Liver (tissue), 3 donors: ENCODE data around the gene KIF21B.

Experiments used
- FOXA1 ChIP-seq: IDR thresholded peaks from 2 replicates; pipeline ENCODE4 v1.6.1; 2016; ENCODE audit warnings: antibody characterized with exemption
- GABPA ChIP-seq, 2 donors: IDR thresholded peaks in 1 of 2; conservative IDR thresholded peaks in 1 of 2; 2 replicates each; pipeline ENCODE4 v1.6.1; 2016; ENCODE audit warnings: antibody characterized with exemption in 2 of 2, mild to moderate bottlenecking in 1 of 2, moderate library complexity in 1 of 2
- HNF4A ChIP-seq, 2 donors: conservative IDR thresholded peaks; 2 replicates each; pipeline ENCODE4 v1.6.1; 2016; ENCODE audit warnings: antibody characterized with exemption in 2 of 2, mild to moderate bottlenecking in 2 of 2
- JUND ChIP-seq, 2 donors: IDR thresholded peaks; 2 replicates each; pipeline ENCODE4 v1.6.1; 2016; ENCODE audit warnings: antibody characterized with exemption in 2 of 2
- RAD21 ChIP-seq, 2 donors: IDR thresholded peaks; 2 replicates each; pipeline ENCODE4 v1.6.1; 2016; ENCODE audit warnings: antibody characterized with exemption in 2 of 2, mild to moderate bottlenecking in 2 of 2
- RXRA ChIP-seq, 2 donors: IDR thresholded peaks; 2 replicates each; pipeline ENCODE4 v1.6.1; 2017 to 2018; ENCODE audit warnings: antibody characterized with exemption in 2 of 2, mild to moderate bottlenecking in 1 of 2
- SP1 ChIP-seq: IDR thresholded peaks from 2 replicates; pipeline ENCODE4 v1.6.1; 2018; ENCODE audit warnings: antibody characterized with exemption, mild to moderate bottlenecking
- TAF1 ChIP-seq: conservative IDR thresholded peaks from 2 replicates; pipeline ENCODE4 v1.6.1; 2016; ENCODE audit warnings: antibody characterized with exemption, mild to moderate bottlenecking
- YY1 ChIP-seq: IDR thresholded peaks from 2 replicates; pipeline ENCODE4 v1.6.1; 2016; ENCODE audit warnings: antibody characterized with exemption, mild to moderate bottlenecking
- TF ChIP-seq, protein P1 (sequence below): IDR thresholded peaks from 2 replicates; pipeline ENCODE4 v1.6.1; 2016; ENCODE audit warnings: antibody characterized with exemption
- TF ChIP-seq, protein P2 (sequence below): IDR thresholded peaks from 2 replicates; pipeline ENCODE4 v1.6.1; 2016; ENCODE audit warnings: antibody characterized with exemption
- TF ChIP-seq, protein P3 (sequence below): fragments of 150-350 bp; IDR thresholded peaks from 2 replicates; pipeline ENCODE4 v1.5.1; 2017; ENCODE audit warnings: improper control_type of control experiment, low read depth, low read length; ENCODE audit not compliant: missing input control
- TF ChIP-seq, protein P4 (sequence below): IDR thresholded peaks from 2 replicates; pipeline ENCODE4 v1.6.1; 2016; ENCODE audit warnings: antibody characterized with exemption, mild to moderate bottlenecking
- TF ChIP-seq, protein P5 (sequence below): IDR thresholded peaks from 2 replicates; pipeline ENCODE4 v1.6.1; 2016; ENCODE audit warnings: antibody characterized with exemption
- donor health status: healthy.
- donor health status: healthy.

DNA sequence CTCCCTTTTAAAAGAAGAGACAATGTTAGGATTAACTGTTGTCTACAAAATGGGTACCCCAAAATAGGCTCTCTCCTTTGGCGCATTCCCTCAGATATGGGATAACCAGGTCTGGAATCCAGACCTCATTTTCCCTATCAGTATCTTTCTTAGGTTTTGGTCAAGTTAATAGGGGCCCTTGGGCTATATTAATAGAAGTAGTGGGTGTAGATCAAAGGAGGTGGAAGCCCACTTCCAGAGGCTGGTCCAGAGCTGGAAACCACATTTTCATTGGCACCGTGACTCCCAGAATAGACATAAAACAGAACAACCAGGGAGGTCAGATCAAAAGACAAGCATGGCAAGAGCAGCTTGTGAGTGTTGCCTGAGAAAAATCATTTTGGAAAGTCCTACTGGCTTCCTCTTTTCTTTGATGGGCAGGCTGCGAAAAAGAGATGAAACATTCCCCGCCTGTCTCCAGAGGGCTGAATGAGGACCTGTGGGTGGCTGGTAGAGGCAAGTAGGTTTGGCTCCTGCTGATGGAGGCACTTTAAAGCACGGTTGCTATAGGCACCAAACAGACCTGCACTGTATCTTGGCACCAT lies 25.8 kb upstream of the KIF21B start:
- TF ChIP-seq, protein P1, sequence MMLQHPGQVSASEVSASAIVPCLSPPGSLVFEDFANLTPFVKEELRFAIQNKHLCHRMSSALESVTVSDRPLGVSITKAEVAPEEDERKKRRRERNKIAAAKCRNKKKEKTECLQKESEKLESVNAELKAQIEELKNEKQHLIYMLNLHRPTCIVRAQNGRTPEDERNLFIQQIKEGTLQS = no peak
- TF ChIP-seq, protein P2, sequence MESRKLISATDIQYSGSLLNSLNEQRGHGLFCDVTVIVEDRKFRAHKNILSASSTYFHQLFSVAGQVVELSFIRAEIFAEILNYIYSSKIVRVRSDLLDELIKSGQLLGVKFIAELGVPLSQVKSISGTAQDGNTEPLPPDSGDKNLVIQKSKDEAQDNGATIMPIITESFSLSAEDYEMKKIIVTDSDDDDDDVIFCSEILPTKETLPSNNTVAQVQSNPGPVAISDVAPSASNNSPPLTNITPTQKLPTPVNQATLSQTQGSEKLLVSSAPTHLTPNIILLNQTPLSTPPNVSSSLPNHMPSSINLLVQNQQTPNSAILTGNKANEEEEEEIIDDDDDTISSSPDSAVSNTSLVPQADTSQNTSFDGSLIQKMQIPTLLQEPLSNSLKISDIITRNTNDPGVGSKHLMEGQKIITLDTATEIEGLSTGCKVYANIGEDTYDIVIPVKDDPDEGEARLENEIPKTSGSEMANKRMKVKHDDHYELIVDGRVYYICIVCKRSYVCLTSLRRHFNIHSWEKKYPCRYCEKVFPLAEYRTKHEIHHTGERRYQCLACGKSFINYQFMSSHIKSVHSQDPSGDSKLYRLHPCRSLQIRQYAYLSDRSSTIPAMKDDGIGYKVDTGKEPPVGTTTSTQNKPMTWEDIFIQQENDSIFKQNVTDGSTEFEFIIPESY = no peak
- TF ChIP-seq, protein P3, sequence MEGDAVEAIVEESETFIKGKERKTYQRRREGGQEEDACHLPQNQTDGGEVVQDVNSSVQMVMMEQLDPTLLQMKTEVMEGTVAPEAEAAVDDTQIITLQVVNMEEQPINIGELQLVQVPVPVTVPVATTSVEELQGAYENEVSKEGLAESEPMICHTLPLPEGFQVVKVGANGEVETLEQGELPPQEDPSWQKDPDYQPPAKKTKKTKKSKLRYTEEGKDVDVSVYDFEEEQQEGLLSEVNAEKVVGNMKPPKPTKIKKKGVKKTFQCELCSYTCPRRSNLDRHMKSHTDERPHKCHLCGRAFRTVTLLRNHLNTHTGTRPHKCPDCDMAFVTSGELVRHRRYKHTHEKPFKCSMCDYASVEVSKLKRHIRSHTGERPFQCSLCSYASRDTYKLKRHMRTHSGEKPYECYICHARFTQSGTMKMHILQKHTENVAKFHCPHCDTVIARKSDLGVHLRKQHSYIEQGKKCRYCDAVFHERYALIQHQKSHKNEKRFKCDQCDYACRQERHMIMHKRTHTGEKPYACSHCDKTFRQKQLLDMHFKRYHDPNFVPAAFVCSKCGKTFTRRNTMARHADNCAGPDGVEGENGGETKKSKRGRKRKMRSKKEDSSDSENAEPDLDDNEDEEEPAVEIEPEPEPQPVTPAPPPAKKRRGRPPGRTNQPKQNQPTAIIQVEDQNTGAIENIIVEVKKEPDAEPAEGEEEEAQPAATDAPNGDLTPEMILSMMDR = no peak
- TF ChIP-seq TAF1 (no peak), RAD21 (IDR thresholded peaks at IDR 0.05) (no peak), HNF4A (conservative IDR thresholded peaks at IDR 0.05) (no peak), YY1 (no peak), FOXA1 (no peak), JUND (IDR thresholded peaks at IDR 0.05) (no peak), GABPA (IDR thresholded peaks at IDR 0.05 in 1 of 2, conservative IDR thresholded peaks at IDR 0.05 in 1 of 2) (no peak), SP1 (no peak), RXRA (IDR thresholded peaks at IDR 0.05) (no peak)
- TF ChIP-seq, protein P4, sequence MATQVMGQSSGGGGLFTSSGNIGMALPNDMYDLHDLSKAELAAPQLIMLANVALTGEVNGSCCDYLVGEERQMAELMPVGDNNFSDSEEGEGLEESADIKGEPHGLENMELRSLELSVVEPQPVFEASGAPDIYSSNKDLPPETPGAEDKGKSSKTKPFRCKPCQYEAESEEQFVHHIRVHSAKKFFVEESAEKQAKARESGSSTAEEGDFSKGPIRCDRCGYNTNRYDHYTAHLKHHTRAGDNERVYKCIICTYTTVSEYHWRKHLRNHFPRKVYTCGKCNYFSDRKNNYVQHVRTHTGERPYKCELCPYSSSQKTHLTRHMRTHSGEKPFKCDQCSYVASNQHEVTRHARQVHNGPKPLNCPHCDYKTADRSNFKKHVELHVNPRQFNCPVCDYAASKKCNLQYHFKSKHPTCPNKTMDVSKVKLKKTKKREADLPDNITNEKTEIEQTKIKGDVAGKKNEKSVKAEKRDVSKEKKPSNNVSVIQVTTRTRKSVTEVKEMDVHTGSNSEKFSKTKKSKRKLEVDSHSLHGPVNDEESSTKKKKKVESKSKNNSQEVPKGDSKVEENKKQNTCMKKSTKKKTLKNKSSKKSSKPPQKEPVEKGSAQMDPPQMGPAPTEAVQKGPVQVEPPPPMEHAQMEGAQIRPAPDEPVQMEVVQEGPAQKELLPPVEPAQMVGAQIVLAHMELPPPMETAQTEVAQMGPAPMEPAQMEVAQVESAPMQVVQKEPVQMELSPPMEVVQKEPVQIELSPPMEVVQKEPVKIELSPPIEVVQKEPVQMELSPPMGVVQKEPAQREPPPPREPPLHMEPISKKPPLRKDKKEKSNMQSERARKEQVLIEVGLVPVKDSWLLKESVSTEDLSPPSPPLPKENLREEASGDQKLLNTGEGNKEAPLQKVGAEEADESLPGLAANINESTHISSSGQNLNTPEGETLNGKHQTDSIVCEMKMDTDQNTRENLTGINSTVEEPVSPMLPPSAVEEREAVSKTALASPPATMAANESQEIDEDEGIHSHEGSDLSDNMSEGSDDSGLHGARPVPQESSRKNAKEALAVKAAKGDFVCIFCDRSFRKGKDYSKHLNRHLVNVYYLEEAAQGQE = no peak
- TF ChIP-seq, protein P5, sequence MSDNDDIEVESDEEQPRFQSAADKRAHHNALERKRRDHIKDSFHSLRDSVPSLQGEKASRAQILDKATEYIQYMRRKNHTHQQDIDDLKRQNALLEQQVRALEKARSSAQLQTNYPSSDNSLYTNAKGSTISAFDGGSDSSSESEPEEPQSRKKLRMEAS = no peak
